ENCODE measurements around the gene SLC9A8. TPM values are rescaled to one million over a fixed set of nuclear protein-coding genes. Genes with fewer than 3 reads are reported as not detected.

Gene SLC9A8
- total RNA-seq, 1 donor from 2014 or later, result 8.6 TPM

DNA sequence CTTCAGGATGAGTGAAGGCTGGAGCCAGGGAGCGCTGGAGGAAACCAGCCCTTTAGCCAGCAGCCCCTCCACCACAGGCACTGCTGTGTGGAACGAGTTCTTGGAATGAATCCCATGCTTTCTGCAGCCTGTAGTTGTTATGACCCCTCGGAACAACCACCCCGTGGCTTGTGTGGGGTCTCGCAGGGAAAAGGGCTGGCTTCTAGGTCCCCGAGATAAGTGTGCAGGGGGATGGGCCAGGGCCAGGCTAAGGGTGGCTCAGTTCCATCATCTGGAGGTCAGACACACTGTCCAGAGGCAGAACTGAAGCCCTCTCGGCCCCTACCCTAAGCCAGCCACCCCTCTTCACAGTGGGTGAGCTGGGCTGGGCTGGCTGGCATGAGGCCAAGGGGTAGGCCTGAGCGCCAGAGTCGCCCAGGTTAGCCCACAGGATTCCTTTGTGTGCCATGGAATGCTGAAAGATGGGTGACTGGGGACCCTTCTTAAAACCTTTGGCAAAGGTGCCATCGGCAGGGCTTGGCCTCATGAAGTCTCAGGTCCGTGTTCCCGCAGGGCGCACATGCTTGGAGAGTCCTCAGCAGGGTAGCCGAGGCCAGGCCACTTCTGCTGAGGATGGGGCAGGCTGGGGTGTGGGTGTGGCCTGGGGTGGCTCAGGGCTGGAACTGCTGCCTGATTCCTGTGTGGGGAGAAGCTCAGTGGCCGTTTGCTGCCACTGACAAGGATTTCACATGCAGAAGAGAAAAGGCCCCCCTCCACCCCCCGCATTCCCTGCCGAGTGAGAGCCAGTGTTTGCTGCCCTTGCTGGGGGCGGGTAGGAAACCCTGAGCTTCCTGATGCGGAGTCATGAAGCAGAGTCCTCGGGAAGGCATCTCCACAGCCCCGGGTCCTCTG lies 78.1 kb downstream of the SLC9A8 start:
- ATAC-seq, result no peak
- DNase-seq (ENCODE audit: low spot score), result no peak

DNA sequence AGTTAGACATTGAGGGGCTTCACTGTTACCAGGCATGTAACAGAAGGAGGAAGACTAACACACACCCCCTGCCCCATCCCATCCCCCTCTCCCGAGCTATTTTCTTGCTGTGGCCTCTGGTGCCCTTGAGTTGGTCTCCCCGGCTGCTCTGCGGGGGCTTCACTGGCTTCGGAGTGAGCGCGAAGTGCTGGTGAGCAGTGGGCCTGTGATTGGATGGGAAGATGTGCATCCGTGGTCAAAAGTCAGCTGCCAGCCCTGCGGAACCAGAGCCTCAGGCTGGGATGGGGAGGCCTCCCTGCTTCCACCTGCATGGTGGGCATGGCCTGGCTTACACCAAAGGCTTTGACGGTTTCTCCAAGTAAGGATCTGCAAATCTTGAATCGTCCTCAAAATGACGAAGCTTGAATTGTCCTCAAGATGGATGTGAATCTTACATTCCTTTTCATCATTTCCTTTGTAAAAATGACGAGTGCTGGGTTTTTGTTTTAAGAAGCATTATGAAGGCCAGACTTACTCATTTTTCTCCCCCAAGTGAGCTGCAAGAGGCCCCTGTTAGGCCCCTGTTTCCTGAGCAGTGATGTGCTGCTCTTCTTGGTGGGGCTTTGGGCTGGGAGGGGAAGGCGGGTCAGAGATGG lies 79.0 kb downstream of the SLC9A8 start:
- DNase-seq (ENCODE audit: low spot score) (no peak), ATAC-seq (no peak)

GRCh38 chr20:49892260-49892659 lies 79.6 kb downstream of the SLC9A8 start:
- no peak for ATAC-seq
- no peak for DNase-seq (ENCODE audit: low spot score)

GRCh38 chr20:49892817-49893216 lies 80.2 kb downstream of the SLC9A8 start:
- ATAC-seq, result peak; percentile 75
- DNase-seq (ENCODE audit: low spot score), result peak; percentile 74

DNA sequence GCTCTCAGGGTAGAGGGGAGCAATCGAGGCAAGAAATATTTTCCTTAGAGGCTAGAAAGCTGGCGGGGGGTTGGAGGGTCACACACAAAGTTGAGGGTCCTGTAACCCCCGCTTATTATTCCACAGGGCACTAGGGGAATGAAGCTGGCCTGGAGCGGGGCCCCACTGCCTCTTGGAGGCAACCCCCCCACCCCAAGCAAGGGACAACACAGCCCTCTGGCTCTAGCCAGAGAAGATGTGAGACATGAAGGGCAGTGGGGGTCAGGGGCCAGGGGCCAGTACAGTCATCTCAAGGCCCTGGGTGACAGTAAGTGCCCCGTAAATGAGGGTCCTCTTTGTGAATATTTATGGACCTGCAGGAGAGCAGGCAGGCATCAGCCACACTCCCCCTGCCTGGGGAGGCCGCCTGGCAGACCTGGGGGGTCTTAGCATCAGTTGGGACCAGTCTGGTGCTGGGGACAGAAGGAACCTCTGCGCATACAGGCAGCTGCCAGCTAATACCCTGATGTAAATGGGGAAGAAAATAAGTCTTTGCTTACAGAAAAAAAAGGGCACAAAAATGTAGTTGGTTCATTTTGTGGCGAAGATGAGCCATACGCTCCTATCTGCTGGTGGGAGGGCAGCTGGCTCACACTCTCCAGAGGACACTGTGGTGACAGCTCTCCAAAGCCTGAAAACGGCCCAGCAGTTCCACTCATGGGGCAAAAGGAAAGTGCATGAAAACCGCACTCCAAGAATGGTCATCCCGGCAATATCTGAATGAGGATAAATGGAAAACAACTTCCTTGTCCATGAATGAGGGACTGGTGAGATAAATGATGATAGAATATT lies 80.8 kb downstream of the SLC9A8 start:
- ATAC-seq (peak; percentile 47), DNase-seq (ENCODE audit: low spot score) (no peak)

GRCh38 chr20:49894073-49894470 lies 81.4 kb downstream of the SLC9A8 start:
- DNase-seq (ENCODE audit: low spot score) (no peak), ATAC-seq (no peak)

GRCh38 chr20:49895474-49896093 lies 83.0 kb downstream of the SLC9A8 start:
- DNase-seq (ENCODE audit: low spot score) (peak; percentile 78), ATAC-seq (peak; percentile 59)

DNA sequence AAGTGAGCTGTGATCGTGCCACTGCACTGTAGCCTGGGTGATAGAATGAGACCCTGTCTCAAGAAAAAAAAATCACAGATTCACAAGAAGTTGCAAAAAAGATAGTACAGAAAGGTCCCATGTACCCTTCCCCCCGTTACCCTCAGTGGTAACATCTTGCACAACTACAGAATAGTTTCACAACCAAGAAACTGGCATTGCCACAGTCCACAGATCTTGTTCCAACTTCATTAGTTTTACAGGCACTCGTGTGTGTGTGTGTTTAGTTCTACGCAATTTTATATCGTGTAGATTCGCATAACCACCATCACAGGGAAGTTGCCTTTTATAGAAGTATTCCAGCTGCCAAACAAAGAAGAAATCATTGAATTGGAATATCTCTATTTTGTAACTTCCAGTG lies 83.6 kb downstream of the SLC9A8 start:
- peak; percentile 67 for ATAC-seq

DNA sequence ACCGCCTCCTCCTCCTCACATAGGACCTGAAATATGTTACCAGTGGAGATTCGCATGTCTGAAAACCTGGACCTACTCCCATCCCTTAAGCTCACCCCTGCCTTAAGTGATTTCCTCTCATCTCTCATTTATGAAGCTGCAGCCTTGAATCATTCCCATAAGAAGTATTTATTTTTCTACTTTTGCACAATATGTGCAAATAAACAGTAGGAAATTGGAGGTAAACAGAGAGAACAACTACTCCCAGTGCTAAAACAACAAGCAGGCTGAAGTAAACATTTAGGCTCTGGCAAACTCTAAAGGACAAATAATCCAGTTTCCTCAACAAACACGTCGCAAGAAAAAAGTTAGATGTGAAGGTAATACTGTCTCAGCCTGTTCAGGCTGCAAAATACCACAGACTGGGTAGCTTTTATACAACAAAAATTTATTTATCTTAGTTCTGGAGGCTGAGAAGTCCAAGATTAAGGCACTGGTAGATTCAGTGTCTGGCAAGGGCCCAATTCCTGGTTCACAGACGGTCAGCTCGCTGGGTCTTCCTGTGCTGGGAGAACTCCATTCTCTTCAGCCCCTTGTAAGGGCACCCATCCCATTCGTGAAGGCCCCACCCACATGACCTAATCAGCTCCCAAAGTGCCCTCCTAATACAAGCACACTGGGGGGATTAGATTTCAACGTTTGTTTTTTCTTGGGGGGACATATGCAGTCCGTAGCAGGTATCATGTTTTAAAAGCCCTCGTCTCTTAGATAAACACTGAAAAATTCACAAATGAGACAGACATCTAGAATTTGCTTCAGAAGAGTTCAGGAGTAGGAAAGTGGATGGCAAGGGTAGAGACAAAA lies 87.1 kb downstream of the SLC9A8 start:
- no peak for DNase-seq (ENCODE audit: low spot score)
- peak; percentile 25 for ATAC-seq

More for the DNA sequence above, 83.6 kb downstream of the SLC9A8 start:
- peak; percentile 68 for DNase-seq (ENCODE audit: low spot score)

- ATAC-seq (peak; percentile 60), DNase-seq (ENCODE audit: low spot score) (no peak)
These were observed 89.0 kb downstream of the SLC9A8 start for GRCh38 chr20:49901588-49901987.

GRCh38 chr20:49904440-49905214 lies 92.0 kb downstream of the SLC9A8 start:
- no peak for DNase-seq (ENCODE audit: low spot score)
- no peak for ATAC-seq

GRCh38 chr20:49905415-49906091 lies 92.9 kb downstream of the SLC9A8 start:
- DNase-seq (ENCODE audit: low spot score) (no peak), ATAC-seq (no peak)

DNA sequence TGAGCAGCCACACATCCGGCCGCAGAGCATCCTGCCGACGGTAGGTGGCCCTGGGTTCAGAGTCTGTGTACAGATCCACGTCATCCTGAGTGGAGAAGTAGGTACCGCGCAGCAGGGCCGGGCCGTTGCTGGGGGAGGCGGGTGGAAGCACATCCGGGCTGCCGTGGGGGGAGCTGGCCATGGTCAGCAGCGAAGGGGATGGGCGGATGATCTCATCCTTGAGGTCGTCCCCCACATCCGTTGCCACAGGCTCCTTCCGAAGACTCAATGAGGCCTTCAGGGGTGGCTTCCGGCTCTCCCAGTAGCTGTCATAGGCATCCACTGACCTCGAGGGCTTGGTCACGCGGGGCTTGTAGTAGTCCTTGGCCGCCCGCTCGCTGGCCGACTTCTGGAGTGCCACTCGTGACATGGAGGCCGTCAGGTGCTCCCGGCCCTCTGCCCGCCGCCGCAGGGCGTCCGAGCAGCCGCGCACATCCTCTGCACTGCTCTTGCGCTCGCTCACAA lies 93.5 kb downstream of the SLC9A8 start:
- DNase-seq (ENCODE audit: low spot score) (no peak), ATAC-seq (no peak)

DNA sequence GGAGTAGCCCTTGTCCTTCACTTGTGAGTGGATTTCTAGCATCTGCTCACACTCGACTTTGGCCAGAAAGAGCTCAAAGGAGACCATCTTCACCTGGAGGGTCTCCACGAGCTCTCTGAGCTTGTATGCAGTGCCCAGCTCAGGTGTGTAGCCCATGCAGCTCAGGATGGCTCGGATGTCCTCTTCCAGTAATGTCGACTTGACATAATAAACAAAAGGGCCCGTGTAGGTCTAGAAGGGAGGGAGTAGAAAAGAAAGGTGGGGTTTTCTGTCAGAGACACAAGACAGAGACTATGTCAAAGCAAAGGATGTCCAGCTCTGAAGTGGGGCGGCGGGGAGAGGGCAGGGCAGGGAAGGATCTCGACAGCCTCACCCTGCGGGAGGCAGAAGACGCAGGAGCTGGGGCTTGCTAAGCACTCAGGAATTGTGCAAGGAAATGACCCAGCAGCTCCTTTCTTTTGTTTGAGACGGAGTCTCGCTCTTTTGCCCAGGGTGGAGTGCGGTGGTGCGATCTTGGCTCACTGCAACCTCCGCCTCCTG lies 94.1 kb downstream of the SLC9A8 start:
- DNase-seq (ENCODE audit: low spot score), result no peak

DNA sequence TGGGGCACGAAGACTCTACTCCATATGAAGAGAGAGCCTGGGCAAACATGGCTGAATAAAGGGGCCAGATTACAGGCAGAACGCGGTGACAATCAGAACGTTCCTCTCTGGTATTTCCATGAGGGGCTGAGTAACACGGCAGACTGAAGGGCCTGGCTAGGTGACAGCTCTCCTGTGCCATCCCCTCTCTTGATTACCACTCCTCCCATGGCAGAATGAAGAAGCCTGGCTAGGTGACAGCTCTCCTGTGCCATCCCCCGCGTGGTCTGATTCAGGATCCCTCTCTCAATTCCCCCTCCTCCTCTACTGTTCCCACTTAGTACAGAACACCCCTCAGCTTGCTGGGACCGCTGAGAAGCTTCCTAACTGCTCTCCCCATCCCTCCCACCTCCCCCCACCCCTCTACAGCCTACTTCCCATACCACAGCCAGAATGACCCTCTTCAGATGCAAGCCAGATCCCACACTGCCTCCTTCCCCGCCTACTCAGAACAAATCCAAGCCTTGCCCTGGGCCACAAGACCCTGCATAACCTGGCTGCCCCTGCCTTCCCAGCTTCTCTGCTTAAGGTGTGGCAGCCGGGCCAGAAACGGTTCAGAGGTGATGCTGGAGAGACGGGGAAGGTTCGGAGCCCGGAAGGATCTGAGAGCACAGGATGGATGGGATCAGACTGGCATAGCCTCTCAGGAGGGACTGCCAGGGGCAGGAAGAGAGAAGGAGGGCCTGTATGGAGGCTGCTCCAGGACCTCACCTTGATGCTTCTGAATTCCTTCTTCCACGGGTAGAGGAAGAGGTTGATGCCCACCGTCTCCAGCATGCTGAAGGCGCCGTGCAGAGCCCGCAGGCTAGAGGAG lies 95.0 kb downstream of the SLC9A8 start:
- DNase-seq (ENCODE audit: low spot score), result no peak
- ATAC-seq, result no peak

More for the DNA sequence above, 94.1 kb downstream of the SLC9A8 start:
- ATAC-seq, result no peak

GRCh38 chr20:49908258-49908565 lies 95.6 kb downstream of the SLC9A8 start:
- DNase-seq (ENCODE audit: low spot score) (no peak), ATAC-seq (no peak)
